Endothelial cell (in vitro differentiated cells): ENCODE data around the gene TBC1D14. TPM values are rescaled to one million over a fixed set of nuclear protein-coding genes. Genes with fewer than 3 reads are reported as not detected.
A peak's percentile ranks its signal among the peaks of the same experiment; 100 is the strongest.

Experiments
- DNase-seq: peaks from one replicate; pipeline ENCODE4 v3.0.0; 2021; ENCODE audit warnings: low spot score
- H3K27ac Mint-ChIP-seq: one replicate; pipeline ENCODE4 v1.8.0; 2021; ENCODE audit warnings: mixed read lengths, inconsistent platforms; ENCODE audit not compliant: unreplicated experiment
- H3K27me3 Mint-ChIP-seq: one replicate; pipeline ENCODE4 v1.8.0; 2021; ENCODE audit warnings: mild to moderate bottlenecking, moderate library complexity, mixed read lengths, inconsistent platforms; ENCODE audit not compliant: unreplicated experiment
- H3K36me3 Mint-ChIP-seq: one replicate; pipeline ENCODE4 v1.8.0; 2021; ENCODE audit warnings: mild to moderate bottlenecking, low read depth, mixed read lengths, inconsistent platforms; ENCODE audit not compliant: unreplicated experiment
- H3K4me1 Mint-ChIP-seq: one replicate; pipeline ENCODE4 v1.8.0; 2021; ENCODE audit warnings: mild to moderate bottlenecking, mixed read lengths, inconsistent platforms; ENCODE audit not compliant: unreplicated experiment
- H3K4me3 Mint-ChIP-seq: one replicate; pipeline ENCODE4 v1.8.0; 2021; ENCODE audit warnings: mild to moderate bottlenecking, mixed read lengths, inconsistent platforms; ENCODE audit not compliant: unreplicated experiment
- H3K9me3 Mint-ChIP-seq: one replicate; pipeline ENCODE4 v1.8.0; 2021; ENCODE audit warnings: mixed read lengths, inconsistent platforms; ENCODE audit not compliant: unreplicated experiment
- CTCF ChIP-seq: fragments of 200-600 bp; sonication (generic); IDR thresholded peaks from one replicate; pipeline ENCODE4 v1.5.0; 2021; ENCODE audit warnings: antibody characterized with exemption; ENCODE audit not compliant: unreplicated experiment
- total RNA-seq: library from RNA; stranded (reverse); fragmentation: NEBNext Ultra II Directional; extraction: Animal tissue kit (Norgen Biotek cat#: 25700); gene quantifications from one replicate; pipeline ENCODE4 v1.2.1, GENCODE V29; 2021; ENCODE audit not compliant: unreplicated experiment

TBC1D14 gene
- total RNA-seq, 1 donor from 2014 or later = 33.0 TPM

GRCh38 chr4:7037425-7037824 lies 127.8 kb downstream of the TBC1D14 start:
- no peak for TF ChIP-seq CTCF
- Mint-ChIP-seq H3K36me3 (no peaks in the 10 kb centered on the region), H3K27ac (no peak overlapping the region), H3K27me3 (peaks cover 9% of the 10 kb centered on the region), H3K4me3 (no peak overlapping the region), H3K9me3 (no peaks in the 10 kb centered on the region), H3K4me1 (peaks cover 10% of the 10 kb centered on the region)
- no peak for DNase-seq

GRCh38 chr4:7040765-7041164 lies 131.1 kb downstream of the TBC1D14 start:
- no peak for DNase-seq
- Mint-ChIP-seq H3K27me3 (peaks cover 17% of the 10 kb centered on the region), H3K27ac (no peak overlapping the region), H3K4me3 (peak overlapping the region; percentile 42), H3K36me3 (peaks cover 10% of the 10 kb centered on the region), H3K9me3 (no peaks in the 10 kb centered on the region), H3K4me1 (peaks cover 25% of the 10 kb centered on the region)
- no peak for TF ChIP-seq CTCF

GRCh38 chr4:7041246-7041645 lies 131.6 kb downstream of the TBC1D14 start:
- Mint-ChIP-seq H3K36me3 (peaks cover 10% of the 10 kb centered on the region), H3K27me3 (peaks cover 17% of the 10 kb centered on the region), H3K4me1 (peaks cover 26% of the 10 kb centered on the region), H3K4me3 (peak overlapping the region; percentile 93), H3K9me3 (no peaks in the 10 kb centered on the region), H3K27ac (no peak overlapping the region)
- DNase-seq = no peak
- TF ChIP-seq CTCF = no peak

GRCh38 chr4:7041801-7042502 lies 132.3 kb downstream of the TBC1D14 start:
- Mint-ChIP-seq H3K9me3 (no peaks in the 10 kb centered on the region), H3K36me3 (peaks cover 10% of the 10 kb centered on the region), H3K27me3 (peaks cover 17% of the 10 kb centered on the region), H3K27ac (peak overlapping the region; percentile 82), H3K4me1 (peaks cover 31% of the 10 kb centered on the region), H3K4me3 (peak overlapping the region; percentile 93)
- no peak for TF ChIP-seq CTCF
- no peak for DNase-seq

- peaks cover 34% of the 10 kb centered on the region for H3K4me1 Mint-ChIP-seq
- peak overlapping the region; percentile 93 for H3K4me3 Mint-ChIP-seq
- peak; percentile 22 for TF ChIP-seq CTCF
- no peaks in the 10 kb centered on the region for H3K9me3 Mint-ChIP-seq
- peak; percentile 99 for DNase-seq
- H3K27me3 Mint-ChIP-seq = peaks cover 17% of the 10 kb centered on the region
- H3K27ac Mint-ChIP-seq = peak overlapping the region; percentile 82
- peaks cover 13% of the 10 kb centered on the region for H3K36me3 Mint-ChIP-seq
Observed at GRCh38 chr4:7042503-7043283, 133.1 kb downstream of the TBC1D14 start.
